ENCODE data around the gene SLC17A2.

SLC17A2 gene

DNA sequence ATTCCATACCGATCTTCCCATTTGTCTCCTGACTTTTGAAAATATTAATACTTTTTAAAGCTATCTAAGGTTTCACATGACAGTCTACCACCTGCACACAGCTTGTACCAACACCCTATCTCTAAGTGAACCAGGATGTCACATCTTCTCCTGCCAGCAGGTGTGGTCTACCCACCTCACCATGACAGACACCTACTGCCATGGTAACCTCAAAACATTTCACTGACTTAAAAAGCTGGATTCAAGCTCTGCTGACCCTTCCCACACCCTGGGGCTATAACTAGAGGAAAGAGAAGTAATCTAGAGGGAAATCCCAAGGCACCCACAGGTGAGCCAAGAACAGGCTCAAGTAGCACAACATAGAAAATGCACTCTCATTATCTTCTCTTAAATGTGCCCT is 57.7 kb downstream of the SLC17A2 start:
- H3K27me3 ChIP-seq (ENCODE audit: control insufficient read depth, insufficient read depth, low read length) = no peaks in the 10 kb centered on the region
- H3K9ac ChIP-seq (ENCODE audit: low read length) = no peak overlapping the region
- H3K4me3 ChIP-seq (ENCODE audit: low read length) = no peak overlapping the region
- H3K27ac ChIP-seq (ENCODE audit: low read depth, low read length) = no peak overlapping the region
- H3K4me1 ChIP-seq (ENCODE audit: control insufficient read depth, insufficient read depth, low read length) = no peaks in the 10 kb centered on the region
- no peaks in the 10 kb centered on the region for H3K36me3 ChIP-seq (ENCODE audit: control insufficient read depth, insufficient read depth, low read length)

DNA sequence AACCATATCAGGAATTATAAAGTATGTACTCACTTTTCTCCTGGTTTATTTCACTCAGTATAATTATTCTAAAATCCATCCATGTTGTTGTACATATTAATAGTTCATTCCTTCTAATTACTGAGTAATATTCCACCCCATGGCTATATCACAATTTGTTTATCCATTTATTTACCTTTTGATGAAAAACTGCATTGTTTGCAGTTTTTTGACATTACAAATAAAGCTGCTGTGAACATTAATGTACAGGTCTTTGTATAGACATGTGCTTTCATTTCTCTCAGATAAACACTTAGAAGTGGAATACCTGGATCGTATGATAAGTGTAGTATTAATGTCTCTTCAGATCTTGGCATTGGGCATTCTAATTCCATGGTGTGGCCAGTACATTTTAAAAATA is 60.7 kb downstream of the SLC17A2 start:
- Histone ChIP-seq H3K4me3 (ENCODE audit: low read length) (no peak overlapping the region), H3K36me3 (ENCODE audit: control insufficient read depth, insufficient read depth, low read length) (no peaks in the 10 kb centered on the region), H3K27ac (ENCODE audit: low read depth, low read length) (no peak overlapping the region), H3K4me1 (ENCODE audit: control insufficient read depth, insufficient read depth, low read length) (no peaks in the 10 kb centered on the region), H3K27me3 (ENCODE audit: control insufficient read depth, insufficient read depth, low read length) (no peaks in the 10 kb centered on the region), H3K9ac (ENCODE audit: low read length) (no peak overlapping the region)

DNA sequence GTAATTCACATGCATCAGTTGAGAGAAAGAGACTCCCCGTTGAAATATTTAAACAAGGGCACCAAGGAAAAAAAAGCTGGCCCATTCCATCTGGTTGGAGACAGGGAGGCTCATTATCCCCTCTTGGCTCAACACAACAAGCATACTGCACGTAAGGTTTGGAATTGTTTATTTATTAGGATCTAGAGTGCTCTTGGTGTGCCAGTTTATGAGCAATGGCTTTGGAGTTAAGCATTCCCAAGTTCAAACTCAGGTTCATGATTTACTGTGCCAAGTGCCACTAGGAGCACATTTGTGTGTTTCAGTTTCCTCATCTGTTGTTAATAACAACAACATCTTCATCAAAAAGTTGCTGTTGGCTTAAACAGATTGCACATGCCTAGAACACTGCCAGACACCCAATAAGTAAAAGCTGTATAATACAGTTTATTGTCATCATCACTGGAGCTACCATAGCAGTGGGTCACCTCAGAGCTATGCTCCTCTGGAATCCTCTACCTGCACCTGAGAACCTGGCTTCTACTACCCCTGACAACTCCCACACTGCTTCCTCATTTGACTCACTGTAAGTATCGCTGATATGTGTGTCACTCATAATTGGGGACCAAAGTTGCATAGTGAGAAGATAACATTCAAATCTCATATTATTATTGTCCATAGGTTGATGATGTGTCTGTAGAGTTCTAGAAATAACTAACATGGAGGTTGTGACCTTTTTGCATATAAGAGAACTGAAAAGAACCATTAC is 61.9 kb downstream of the SLC17A2 start:
- no peak overlapping the region for H3K9ac ChIP-seq (ENCODE audit: low read length)
- no peak overlapping the region for H3K27ac ChIP-seq (ENCODE audit: low read depth, low read length)
- H3K36me3 ChIP-seq (ENCODE audit: control insufficient read depth, insufficient read depth, low read length) = no peaks in the 10 kb centered on the region
- no peaks in the 10 kb centered on the region for H3K4me1 ChIP-seq (ENCODE audit: control insufficient read depth, insufficient read depth, low read length)
- no peaks in the 10 kb centered on the region for H3K27me3 ChIP-seq (ENCODE audit: control insufficient read depth, insufficient read depth, low read length)
- no peak overlapping the region for H3K4me3 ChIP-seq (ENCODE audit: low read length)

DNA sequence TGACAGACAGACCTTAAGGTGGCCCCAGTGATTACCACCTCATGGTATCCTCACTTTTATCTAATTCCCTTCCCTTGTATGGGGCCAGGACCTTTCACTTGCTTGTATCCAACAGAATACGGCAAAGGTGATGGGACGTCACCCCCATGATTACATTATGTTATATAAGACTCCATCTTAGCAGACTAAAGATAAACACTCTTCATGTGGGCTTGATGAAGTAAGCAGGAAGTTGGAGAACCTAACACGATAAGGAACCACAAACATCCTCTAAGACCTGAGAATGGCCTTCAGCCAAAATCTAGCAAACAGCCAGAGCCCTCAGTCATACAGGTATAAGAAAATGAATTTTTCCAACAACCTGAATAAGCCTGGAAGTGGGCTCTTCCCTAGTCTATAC is 64.5 kb downstream of the SLC17A2 start:
- Histone ChIP-seq H3K27me3 (ENCODE audit: control insufficient read depth, insufficient read depth, low read length) (no peaks in the 10 kb centered on the region), H3K4me1 (ENCODE audit: control insufficient read depth, insufficient read depth, low read length) (no peaks in the 10 kb centered on the region), H3K27ac (ENCODE audit: low read depth, low read length) (no peak overlapping the region), H3K4me3 (ENCODE audit: low read length) (no peak overlapping the region), H3K36me3 (ENCODE audit: control insufficient read depth, insufficient read depth, low read length) (no peaks in the 10 kb centered on the region), H3K9ac (ENCODE audit: low read length) (no peak overlapping the region)

DNA sequence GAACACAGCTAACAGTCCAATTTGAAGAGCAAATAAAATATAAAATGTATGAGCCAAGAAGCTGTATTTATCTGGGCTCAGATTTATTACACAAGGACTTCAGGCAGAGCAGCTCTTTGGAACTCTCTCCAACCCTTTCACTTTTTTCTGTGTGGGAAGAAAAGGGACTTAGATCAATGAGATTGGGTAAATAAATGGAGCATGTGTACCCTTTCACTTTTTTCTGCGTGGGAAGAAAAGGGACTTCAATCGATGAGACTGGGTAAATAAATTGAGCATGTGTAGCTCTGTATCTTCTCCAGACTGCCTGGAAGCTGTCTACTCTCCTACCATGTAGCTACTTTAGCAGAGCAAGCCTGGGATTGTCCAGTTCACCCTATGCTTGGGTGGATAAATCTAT is 67.1 kb downstream of the SLC17A2 start:
- Histone ChIP-seq H3K27ac (ENCODE audit: low read depth, low read length) (no peak overlapping the region), H3K36me3 (ENCODE audit: control insufficient read depth, insufficient read depth, low read length) (no peaks in the 10 kb centered on the region), H3K4me3 (ENCODE audit: low read length) (no peak overlapping the region), H3K9ac (ENCODE audit: low read length) (no peak overlapping the region), H3K27me3 (ENCODE audit: control insufficient read depth, insufficient read depth, low read length) (no peaks in the 10 kb centered on the region), H3K4me1 (ENCODE audit: control insufficient read depth, insufficient read depth, low read length) (no peaks in the 10 kb centered on the region)
